HG02870 (cell line): ENCODE data around the gene PITPNM1.

Experiments
- ATAC-seq: cut with Tn5 transposase; IDR thresholded peaks from one replicate; pipeline ENCODE4 v1.9.1; 2021; ENCODE audit warnings: mild to moderate bottlenecking, moderate library complexity; ENCODE audit not compliant: unreplicated experiment

Gene PITPNM1

DNA sequence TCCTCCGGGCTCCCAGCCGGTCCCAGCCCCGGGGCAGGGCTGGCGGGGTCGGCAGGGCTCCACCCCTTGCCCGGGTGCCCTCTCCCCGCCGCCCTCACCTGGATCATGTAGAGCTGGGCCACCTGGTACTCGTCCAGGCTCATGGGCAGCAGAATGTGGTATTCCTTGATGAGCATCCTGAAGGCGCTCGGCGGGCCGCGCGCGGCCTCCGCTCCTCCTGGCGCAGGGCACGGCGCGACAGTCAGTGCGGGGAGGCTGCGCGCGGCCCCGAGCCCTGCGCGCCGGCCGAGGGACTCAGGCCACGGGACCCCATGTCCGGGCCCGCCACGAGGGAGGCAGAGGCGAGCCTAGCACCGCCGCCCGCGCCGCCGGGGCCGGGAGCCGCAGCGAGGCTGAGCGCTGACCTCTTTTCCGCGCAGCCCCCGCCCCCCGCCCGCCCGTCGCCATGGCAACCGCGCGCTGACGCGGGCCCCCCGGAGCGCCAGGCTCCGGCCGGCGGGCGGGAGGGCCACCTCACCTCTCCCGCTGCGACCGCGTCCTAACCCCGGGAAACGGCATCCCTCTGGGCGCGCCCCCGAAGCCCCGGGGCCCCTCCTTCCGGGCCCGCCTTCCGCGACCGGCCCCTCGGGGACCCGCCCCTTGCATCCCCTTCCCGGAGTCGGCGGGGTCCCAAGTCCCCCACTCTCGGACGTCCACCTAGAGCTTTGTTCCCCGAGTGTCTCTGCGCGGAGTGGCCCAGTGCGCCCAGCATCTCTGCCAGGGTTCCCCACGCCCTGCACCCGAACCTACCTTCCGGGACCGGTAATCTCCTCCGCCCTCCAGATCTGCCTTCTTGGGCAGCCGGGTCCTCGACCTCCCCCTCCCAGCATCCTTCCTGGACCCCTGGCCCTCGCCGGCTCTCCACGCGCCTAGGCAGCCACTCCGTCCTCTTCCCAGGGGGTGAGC, 886 bp downstream of the PITPNM1 start:
- no peak for ATAC-seq

GRCh38 chr11:67503119-67504004, 1.8 kb downstream of the PITPNM1 start:
- no peak for ATAC-seq

DNA sequence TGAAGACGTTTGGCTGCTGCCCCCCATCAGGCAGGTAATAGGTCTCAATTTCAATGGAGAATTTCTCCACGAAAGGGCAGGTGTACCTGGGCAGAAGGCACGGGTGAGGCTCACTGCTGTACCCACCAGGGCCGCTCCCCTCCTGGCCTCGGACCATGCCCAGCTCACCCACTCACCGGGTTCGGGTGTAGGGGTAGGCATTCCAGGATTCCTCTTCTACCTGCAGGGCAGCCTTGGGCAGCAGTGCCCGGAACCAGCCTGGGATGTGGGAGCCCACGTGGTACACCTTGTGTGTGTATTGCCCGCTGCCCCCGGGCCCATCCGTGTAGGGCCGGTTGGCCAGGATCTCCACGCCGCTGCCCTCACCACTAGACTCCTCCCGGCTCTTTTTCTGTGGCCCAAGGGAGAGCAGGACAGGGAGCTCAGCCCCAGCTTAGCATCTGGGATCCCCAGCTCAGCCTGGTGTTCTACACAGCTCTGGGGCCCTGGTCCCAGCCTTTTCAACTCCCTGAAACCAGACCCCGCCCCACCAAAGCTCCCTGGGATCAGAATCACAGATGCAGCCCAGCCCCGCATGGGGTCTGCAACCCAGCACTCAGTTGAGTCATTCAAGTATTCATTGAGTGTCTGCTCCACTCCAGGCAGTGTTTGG, 2.7 kb downstream of the PITPNM1 start:
- ATAC-seq, result no peak

DNA sequence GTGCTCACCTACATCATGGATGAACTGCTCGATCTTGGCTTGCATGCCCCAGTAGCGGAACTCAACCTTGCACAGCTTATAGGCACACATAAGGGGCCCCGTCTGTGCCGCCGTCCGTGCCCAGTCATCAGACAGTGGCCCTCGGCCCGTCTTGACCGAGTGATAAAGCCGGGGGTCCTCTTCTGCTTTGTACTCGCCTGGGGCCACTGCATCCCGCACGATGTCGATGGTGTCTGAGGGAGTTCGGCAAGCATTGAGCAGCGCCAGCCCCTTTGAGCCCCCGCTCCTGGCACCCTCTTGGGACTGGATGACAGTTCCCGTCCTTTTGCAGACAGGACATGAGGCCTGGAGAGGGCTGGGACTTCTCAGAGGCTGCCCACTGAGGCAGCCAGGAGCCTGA, 3.3 kb downstream of the PITPNM1 start:
- no peak for ATAC-seq

DNA sequence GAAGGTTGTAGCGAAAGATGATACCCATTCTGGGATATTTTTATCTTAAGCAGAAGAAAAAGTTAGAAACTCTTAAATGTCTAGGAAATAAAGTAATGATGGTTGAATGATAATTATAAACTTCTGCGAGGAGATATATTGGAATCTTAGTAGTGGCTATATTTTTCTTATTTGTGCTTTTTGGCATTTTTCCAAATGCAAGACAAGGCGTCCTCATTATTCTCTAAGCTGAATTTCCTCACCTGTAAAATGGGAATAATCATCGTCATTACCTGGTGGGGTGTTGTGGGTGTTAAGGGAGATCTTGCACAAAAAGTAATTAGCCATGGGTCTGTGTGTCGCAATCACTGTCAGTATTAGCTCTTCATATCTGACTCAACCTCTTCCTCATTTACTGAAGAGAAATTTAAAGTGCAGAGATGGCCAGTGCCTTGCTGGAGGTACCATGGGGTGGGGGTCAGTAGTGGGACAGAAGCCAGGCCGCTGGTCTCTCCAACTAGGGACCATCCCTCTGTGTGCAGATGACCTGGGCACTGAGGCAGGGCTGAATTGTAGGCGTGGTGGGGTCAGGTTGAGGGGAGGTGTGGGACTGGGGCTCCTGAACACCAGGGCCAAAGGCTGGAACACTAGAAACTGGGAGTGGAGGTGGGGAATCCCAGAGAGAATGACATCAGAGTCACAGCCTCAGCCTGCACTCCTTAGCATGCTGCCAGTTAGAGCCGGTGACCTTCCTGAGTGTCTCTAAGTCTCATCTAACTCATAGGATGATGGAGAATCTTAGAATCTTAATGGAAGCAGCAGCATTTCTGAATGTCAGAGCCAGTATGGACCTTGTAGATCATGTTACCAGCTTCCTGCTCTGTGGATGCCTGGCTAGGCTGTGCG, 4.1 kb downstream of the PITPNM1 start:
- ATAC-seq, result no peak

DNA sequence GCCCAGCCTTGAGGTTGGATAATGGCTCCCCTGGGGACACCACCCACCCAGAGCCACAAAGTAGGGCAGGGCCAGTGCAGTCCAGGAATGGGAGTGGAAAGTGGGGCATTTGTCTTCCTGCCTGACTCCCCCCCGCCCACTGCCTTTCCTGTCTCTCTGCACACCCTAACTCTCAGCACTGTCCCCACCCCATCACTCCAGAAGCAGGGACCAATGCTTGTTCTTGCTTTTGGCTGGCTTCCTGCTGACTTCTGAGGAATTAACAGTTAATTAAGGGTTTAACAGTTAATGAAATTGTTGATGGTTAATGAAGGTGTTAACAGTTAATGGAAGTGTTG, 4.7 kb downstream of the PITPNM1 start:
- ATAC-seq, result no peak

DNA sequence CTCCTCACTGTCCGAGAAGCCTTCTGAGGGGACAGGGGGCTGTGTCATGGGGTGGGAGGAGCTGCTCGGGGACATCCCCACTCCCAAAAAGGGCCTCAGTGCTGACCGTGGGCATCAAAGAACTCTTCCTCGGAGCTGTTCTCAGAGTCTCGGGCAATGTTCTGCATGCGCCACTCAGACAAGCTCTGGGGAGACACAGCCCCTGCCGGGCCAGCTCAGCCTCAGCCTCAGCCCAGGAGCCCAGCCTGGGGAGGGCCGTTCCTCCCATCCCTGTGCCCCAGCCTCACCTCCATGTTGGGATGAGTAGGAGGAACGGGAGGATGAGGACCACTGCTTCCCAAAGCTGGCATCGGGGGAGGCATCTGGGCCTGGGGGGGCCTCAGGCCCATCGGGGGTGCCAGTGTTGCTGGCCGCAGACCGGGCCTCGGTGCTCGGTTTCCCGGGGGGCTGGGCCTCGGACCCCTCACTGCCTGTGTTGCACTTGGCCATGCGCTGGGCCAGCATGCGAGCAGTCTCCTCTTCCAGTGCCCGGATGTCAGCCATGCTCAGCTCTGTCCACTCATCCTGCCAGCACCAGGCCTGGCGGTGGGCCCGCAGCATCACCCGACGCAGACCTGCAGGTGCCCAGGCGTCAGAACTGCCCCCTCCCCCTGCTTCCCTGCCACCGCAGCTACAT, 5.2 kb downstream of the PITPNM1 start:
- no peak for ATAC-seq

GRCh38 chr11:67498544-67498972, 6.6 kb downstream of the PITPNM1 start:
- ATAC-seq, result no peak

- no peak for ATAC-seq
These were observed 7.4 kb downstream of the PITPNM1 start for GRCh38 chr11:67497656-67498291.

GRCh38 chr11:67496113-67496512, 9.1 kb downstream of the PITPNM1 start:
- no peak for ATAC-seq

- ATAC-seq, result no peak
These were observed 9.7 kb downstream of the PITPNM1 start for GRCh38 chr11:67495234-67496005.

DNA sequence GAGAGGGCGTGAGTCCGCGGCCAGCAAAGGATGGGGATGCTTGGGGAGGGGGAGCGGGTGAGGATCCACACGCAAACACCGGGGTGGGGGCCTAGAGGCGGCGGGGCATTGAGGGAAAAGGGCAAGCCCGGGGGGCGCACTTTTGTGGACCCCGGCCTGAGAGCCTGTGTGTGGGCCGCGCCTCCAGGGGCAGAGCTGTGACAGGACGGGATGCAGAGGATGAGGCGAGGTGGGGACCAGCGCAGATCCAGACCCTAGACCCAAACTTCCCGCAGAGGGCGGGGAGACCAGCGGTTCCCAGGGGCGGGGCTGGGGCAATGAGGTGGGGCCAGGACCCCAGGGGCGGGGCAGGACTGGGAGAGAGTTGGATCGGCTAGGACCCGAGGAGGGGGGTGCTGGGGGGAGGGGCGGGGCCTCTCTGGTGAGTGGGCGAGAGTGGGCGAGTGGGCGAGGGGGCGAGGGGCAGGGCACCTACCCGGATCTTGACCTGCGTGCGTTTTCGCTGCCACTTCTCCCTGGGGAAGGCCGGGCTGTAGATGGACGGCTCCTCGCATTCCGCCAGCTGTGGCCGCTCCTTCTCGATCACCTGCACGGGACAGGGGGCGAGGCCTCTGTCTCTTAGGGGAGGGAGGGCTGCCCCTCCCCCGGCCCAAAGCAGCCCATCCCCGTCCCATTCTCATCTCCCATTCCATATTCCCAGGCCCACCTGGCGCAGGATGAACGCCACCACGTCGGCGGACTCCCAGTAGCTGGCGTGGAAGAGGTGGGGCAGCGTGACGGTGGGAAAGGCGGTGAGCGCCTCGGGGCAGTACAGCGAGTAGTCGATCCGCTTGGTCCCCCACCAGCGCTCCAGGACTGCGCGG, 10.6 kb downstream of the PITPNM1 start:
- ATAC-seq, result no peak

DNA sequence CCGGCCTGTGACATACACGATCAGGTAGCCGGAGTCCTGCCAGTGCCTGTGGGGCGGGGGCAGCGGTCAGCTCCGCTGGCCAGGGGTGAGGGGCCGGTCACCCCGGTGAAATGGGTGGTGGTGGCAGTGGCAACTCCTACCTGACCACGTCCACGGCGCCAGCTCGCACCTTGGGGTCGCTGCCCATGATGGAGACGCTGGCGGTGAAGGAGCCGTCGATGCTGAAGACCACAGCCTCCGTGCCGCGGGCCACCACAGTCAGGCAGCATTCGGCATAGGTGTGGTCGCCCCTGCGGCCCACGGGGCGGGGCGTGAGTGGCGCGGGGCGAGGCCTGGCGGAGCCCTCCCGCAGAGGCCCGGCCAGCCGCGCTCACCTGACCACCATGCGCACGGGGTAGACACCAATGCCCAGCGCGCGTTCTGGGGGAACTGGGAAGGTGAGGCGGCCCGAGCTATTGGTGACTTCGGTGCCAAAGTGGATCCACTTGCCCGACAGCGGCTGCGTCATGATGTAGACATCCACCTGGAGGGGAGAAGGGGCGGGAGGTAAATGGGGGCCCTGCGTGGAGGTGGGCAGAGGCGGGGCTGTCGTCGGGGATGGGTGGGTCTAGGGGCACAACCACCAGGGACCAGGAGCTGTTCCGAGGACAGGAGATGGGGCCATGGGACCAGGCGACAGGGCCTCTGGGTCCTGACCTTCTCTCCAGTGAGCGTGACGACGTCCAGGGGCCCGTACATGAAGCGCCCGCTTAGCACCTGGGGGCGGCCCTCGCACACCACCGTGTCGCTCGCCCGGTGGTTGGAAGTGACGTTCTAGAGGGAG, 11.4 kb downstream of the PITPNM1 start:
- ATAC-seq, result no peak

DNA sequence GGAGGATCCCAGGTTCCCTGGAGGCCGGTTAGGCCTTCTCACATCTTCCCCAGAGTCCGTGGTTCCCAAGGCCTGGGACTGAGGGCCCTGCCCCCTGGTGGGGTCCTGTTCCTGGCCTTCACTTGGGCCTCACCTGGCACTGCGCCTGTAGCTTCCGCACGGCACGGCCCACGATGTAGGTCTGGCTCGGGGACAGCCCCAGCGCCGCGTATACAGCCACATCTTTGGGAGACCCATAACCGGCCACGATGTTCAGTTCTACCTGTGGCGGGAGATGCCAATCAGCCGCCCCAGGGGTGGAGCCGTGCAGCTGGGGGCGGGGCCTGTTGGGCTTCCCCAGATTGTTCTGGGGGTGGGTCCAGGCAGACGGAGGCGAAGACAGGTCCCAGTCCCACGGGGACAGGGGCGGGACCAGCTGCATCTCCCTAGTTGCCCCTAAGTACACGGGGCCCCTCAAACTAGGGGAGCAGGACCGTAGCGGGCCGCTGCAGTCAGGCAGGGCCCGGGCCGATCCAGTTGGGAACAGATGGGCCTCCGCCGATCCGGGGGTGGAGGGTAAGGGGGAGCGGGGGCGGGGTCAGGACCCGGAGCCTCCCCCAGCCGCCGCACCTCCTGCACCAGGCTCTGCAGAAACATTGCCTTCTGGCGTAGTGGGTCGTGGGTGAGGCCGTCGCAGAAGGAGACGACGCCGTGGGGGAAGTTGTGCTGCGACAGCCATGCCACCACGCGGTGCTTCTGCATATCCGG, 12.2 kb downstream of the PITPNM1 start:
- no peak for ATAC-seq

DNA sequence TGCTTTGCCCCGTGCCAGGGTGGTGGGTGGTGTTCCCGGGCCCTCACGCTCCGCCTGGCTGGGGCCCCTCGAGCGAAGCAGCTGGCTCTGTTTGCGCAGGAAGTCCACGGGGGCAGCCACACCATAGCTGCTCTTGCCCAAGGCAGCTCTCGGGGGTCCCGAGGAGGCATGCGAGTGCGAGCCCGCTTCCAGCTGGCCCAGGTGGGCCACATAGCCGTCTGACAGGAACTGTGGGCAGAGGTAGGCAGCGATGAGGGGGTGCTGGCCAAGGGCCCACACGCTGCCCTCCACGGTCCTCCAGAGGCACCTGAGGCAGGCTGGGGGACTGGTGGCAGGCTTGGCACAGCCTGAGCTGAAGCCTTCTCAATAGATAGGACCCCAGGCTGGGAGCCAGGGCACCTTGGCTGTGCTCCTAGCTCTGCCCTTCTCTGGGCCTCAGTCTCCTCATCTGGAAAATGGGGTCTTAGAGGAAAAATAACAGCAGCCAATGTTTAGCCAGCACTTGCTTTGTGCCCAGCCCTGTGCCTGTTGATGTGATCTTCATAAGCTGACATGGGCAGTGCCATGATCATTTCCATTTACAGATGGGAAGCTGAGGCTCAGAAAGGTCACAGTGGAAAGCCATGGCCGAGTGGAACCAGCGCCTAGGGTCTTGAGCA, 13.0 kb downstream of the PITPNM1 start:
- no peak for ATAC-seq
